Glutamatergic neuron (in vitro differentiated cells): ENCODE results near the gene RPS6KC1. TPM values are rescaled to one million over a fixed set of nuclear protein-coding genes. Genes with fewer than 3 reads are reported as not detected.

Source experiments
- DNase-seq: peaks from one replicate; pipeline ENCODE4 v3.0.0; 2022
- H3K27ac Mint-ChIP-seq: one replicate; pipeline ENCODE4 v1.8.0; 2020; ENCODE audit warnings: mild to moderate bottlenecking, mixed read lengths, inconsistent platforms; ENCODE audit not compliant: unreplicated experiment
- H3K27me3 Mint-ChIP-seq: one replicate; pipeline ENCODE4 v1.8.0; 2020; ENCODE audit warnings: mild to moderate bottlenecking, moderate library complexity, mixed read lengths, inconsistent platforms; ENCODE audit not compliant: unreplicated experiment
- H3K36me3 Mint-ChIP-seq: one replicate; pipeline ENCODE4 v1.8.0; 2020; ENCODE audit warnings: mild to moderate bottlenecking, mixed read lengths, inconsistent platforms; ENCODE audit not compliant: unreplicated experiment
- H3K4me1 Mint-ChIP-seq: one replicate; pipeline ENCODE4 v1.8.0; 2020; ENCODE audit warnings: mild to moderate bottlenecking, low read depth, mixed read lengths, inconsistent platforms; ENCODE audit not compliant: unreplicated experiment
- H3K4me3 Mint-ChIP-seq: one replicate; pipeline ENCODE4 v1.8.0; 2020; ENCODE audit warnings: mild to moderate bottlenecking, mixed read lengths, inconsistent platforms; ENCODE audit not compliant: unreplicated experiment
- H3K9me3 Mint-ChIP-seq: one replicate; pipeline ENCODE4 v1.8.0; 2020; ENCODE audit warnings: mild to moderate bottlenecking, moderate library complexity, mixed read lengths, inconsistent platforms; ENCODE audit not compliant: unreplicated experiment
- total RNA-seq: library from RNA; stranded (reverse); fragmentation: NEBNext Ultra II Directional; extraction: Animal tissue kit (Norgen Biotek cat#: 25700); gene quantifications from one replicate; pipeline ENCODE4 v1.2.1, GENCODE V29; 2021; ENCODE audit not compliant: unreplicated experiment
- TF ChIP-seq, protein P1 (sequence below): fragments of 200-600 bp; sonication (generic); IDR thresholded peaks from one replicate; pipeline ENCODE4 v1.5.0; 2021; ENCODE audit not compliant: partially characterized antibody, unreplicated experiment

The RPS6KC1 gene
- total RNA-seq, 1 donor from 2014 or later = 23.9 TPM

DNA sequence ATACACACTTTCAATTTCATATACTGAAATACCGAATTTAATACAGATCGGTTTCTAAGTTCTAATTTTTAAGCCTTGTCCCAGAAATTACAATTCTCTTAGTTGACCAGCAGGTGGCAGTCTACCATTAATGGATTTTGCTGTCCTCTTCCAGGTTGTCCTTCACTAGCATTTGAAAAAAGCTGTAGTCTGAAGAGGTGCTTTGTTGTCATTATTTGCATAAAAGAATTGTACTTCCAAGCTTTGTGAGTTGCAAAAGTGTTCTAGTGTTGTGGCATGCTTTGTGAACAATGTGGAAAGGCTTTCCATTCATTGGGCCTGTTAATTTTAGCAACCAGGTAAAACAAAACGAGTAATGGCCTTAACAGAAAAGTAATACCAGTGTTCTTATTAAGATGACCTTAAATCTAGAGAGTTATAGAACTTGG is 193.6 kb downstream of the RPS6KC1 start:
- no peaks in the 10 kb centered on the region for H3K9me3 Mint-ChIP-seq
- no peak overlapping the region for H3K27ac Mint-ChIP-seq
- peaks cover 17% of the 10 kb centered on the region for H3K4me1 Mint-ChIP-seq
- no peak overlapping the region for H3K4me3 Mint-ChIP-seq
- TF ChIP-seq, protein P1, sequence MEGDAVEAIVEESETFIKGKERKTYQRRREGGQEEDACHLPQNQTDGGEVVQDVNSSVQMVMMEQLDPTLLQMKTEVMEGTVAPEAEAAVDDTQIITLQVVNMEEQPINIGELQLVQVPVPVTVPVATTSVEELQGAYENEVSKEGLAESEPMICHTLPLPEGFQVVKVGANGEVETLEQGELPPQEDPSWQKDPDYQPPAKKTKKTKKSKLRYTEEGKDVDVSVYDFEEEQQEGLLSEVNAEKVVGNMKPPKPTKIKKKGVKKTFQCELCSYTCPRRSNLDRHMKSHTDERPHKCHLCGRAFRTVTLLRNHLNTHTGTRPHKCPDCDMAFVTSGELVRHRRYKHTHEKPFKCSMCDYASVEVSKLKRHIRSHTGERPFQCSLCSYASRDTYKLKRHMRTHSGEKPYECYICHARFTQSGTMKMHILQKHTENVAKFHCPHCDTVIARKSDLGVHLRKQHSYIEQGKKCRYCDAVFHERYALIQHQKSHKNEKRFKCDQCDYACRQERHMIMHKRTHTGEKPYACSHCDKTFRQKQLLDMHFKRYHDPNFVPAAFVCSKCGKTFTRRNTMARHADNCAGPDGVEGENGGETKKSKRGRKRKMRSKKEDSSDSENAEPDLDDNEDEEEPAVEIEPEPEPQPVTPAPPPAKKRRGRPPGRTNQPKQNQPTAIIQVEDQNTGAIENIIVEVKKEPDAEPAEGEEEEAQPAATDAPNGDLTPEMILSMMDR = peak; percentile 93
- H3K36me3 Mint-ChIP-seq = no peaks in the 10 kb centered on the region
- no peaks in the 10 kb centered on the region for H3K27me3 Mint-ChIP-seq
- DNase-seq = no peak

DNA sequence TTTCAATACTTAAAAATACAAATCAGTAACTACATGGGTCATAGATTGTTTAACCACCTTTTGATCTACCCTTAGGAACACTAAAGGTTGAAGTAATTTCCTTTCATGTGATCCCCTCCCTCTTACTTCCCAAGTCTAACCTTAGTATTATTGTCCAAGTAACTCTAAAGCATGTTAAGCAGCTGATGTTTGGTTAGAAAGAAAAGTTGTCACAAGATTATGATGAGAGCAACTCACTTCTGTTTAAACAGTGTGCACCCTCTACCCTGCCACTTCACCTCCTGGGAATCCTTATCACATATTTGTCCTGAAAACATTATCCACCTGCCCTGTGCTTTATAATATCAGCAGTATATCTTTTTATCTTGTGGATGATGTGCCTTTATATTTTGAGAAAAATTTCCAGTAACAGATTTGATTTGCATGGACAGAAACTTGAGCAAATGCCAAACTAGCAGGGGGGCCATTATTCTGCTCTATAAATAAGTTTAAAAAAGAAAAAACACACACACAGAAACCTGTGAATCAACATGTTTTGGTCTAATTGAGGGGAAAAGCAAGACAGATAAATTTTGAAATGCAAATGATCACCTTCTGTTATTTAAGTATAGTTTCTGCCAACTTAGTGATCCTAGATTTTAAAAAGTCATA is 194.3 kb downstream of the RPS6KC1 start:
- no peak overlapping the region for H3K4me3 Mint-ChIP-seq
- no peak for DNase-seq
- no peaks in the 10 kb centered on the region for H3K36me3 Mint-ChIP-seq
- peaks cover 22% of the 10 kb centered on the region for H3K4me1 Mint-ChIP-seq
- no peak overlapping the region for H3K27ac Mint-ChIP-seq
- H3K9me3 Mint-ChIP-seq = no peaks in the 10 kb centered on the region
- TF ChIP-seq, protein P1 = no peak
- no peaks in the 10 kb centered on the region for H3K27me3 Mint-ChIP-seq

DNA sequence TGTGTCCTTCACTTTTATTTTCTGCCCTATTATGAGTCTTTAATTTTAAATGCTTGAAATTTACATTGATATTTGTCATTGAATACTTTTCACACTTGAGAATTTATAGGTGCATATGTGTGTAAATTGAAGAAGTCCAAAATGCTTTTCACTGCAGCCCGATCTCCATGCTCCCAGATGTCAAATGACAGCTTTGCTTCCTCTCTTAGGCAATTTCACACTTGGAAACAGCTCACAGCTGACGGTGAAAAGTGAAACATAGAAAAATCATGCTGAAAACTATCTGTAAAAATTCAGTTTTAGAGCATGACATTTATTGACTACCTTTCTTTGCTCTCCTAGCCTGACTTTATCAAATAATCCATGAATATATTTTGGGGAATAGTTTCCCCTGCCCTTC is 196.0 kb downstream of the RPS6KC1 start:
- Mint-ChIP-seq H3K4me3 (no peak overlapping the region), H3K4me1 (peaks cover 20% of the 10 kb centered on the region), H3K36me3 (no peaks in the 10 kb centered on the region), H3K9me3 (no peaks in the 10 kb centered on the region), H3K27ac (no peak overlapping the region), H3K27me3 (no peaks in the 10 kb centered on the region)
- TF ChIP-seq, protein P1 = no peak
- no peak for DNase-seq

DNA sequence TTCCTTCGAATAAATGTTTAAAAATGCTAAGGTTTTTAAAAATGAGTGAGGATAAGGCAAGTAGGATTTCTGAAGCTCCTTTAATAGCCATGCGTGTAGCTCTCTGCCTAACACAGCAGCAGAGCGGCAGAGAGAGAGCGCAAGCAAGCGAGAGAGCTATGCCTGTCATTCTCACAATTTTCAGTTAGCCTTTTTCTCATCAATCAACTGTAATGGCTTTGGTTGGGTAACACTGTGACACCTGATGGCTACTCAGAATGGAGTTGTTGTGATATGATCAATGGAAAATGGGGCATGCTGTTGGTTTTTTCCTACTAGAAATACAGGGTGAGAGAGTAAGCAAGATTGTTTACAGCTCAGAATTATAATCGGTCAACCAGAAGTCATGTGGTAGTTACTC is 198.4 kb downstream of the RPS6KC1 start:
- Mint-ChIP-seq H3K36me3 (no peaks in the 10 kb centered on the region), H3K9me3 (no peaks in the 10 kb centered on the region), H3K27me3 (no peaks in the 10 kb centered on the region), H3K4me1 (peaks cover 20% of the 10 kb centered on the region), H3K4me3 (no peak overlapping the region), H3K27ac (no peak overlapping the region)
- TF ChIP-seq, protein P1 = no peak
- DNase-seq = no peak

DNA sequence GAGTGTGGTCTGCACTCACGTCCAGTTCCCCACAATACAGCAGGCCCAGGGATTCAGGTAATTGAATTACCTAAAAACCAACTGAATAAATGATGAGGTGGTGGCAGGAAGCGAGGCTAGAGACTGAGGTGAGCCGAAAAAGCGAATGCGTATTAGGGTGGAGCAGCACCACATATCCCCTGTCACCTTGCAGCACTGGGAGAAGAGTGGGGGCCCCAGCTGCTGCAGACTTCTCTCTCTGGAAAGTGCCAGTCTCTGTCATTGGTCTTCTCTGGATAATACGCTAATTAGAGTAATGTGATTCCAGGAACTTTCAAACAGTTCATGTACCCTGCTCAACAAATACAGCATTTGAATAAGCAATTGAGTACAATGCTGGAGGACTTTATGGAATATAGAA is 199.0 kb downstream of the RPS6KC1 start:
- no peaks in the 10 kb centered on the region for H3K36me3 Mint-ChIP-seq
- no peak for DNase-seq
- no peaks in the 10 kb centered on the region for H3K27me3 Mint-ChIP-seq
- no peak overlapping the region for H3K27ac Mint-ChIP-seq
- no peak overlapping the region for H3K4me3 Mint-ChIP-seq
- H3K4me1 Mint-ChIP-seq = peaks cover 20% of the 10 kb centered on the region
- H3K9me3 Mint-ChIP-seq = no peaks in the 10 kb centered on the region
- TF ChIP-seq, protein P1 = no peak
